GM13977 (cell line): ENCODE results near the gene TMC1.

ENCODE experiments used
- DNase-seq: peaks from one replicate; pipeline ENCODE4 v3.0.0; 2012; ENCODE audit warnings: low spot score
- in situ Hi-C: fragments of 300-500 bp; cut with MboI; formaldehyde crosslinking; loops from one replicate; pipeline ENCODE4 v1.12.0; 2022; ENCODE audit warnings: low sequenced_read_pairs, low pct_unique_long_range_greater_than_20kb, mixed read lengths, inconsistent platforms; ENCODE audit not compliant: unreplicated experiment
- TF ChIP-seq, protein P1 (sequence below): IDR thresholded peaks from 2 replicates; pipeline ENCODE4 v1.5.1; 2012; ENCODE audit warnings: mild to moderate bottlenecking, control low read depth; ENCODE audit not compliant: insufficient read depth; ENCODE audit errors: extremely low read depth, missing control alignments

TMC1 gene

DNA sequence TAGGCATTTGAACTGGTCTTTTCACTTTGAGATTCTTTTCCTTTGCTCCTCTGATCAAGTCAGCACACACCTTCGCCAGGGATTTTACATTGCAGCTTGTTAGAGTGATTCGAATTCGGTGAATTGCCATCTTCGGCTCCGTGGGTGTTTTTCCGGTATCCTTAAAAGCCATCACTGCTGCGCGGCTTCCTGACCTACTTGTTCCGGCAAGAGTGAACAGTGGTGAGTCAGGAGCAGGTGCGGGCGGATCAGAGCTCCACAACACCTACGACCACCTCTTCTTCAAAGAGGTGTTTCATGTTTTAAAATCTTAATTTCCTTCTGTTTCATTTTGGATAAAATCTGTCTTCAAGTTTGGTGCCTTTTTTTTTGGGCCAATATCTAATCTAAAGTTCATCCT lies 134.6 kb downstream of the TMC1 start:
- in situ Hi-C loops: no loop called here
- TF ChIP-seq, protein P1, sequence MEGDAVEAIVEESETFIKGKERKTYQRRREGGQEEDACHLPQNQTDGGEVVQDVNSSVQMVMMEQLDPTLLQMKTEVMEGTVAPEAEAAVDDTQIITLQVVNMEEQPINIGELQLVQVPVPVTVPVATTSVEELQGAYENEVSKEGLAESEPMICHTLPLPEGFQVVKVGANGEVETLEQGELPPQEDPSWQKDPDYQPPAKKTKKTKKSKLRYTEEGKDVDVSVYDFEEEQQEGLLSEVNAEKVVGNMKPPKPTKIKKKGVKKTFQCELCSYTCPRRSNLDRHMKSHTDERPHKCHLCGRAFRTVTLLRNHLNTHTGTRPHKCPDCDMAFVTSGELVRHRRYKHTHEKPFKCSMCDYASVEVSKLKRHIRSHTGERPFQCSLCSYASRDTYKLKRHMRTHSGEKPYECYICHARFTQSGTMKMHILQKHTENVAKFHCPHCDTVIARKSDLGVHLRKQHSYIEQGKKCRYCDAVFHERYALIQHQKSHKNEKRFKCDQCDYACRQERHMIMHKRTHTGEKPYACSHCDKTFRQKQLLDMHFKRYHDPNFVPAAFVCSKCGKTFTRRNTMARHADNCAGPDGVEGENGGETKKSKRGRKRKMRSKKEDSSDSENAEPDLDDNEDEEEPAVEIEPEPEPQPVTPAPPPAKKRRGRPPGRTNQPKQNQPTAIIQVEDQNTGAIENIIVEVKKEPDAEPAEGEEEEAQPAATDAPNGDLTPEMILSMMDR: no peak
- no peak for DNase-seq

DNA sequence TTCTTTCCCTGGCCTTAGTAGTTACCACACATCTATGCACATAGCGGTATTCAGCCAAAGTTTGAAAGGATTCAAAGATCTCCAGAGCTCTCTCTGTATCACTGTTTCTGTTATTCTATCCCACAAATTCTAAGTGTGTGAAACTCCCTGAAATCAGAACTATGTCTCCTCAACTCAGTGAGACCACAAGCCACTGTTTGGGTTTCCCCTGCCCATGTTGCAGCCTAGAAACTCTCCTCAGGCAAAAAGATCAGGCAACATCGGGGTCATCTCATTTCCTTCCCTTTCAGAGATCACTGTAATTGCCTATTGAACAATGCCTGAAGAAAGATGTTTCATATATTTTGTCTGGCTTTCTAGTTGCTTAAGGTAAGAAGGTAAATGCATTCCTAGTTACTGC lies 135.6 kb downstream of the TMC1 start:
- TF ChIP-seq, protein P1: no peak
- no peak for DNase-seq

DNA sequence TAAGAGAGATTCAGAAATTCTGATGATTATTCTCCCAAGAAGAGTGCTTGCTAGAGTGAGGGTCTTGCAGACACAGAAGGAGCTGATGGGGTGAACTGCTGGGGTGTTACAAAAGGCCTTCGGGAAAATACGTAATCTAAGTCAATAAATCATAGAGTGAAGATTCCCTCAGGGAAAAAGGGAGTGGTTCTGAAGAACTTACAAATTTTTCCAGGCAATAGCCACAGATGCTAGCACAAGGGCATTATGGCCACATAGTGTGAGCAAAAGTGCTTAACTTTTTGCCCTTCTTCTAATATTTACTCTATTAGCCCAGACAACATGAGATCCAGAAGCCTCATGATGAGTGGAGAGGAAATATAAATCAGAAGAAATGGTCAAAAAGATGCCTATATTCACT lies 137.3 kb downstream of the TMC1 start:
- DNase-seq: no peak
- TF ChIP-seq, protein P1: no peak
- in situ Hi-C loops: no loop called here

More for the DNA sequence above, 135.6 kb downstream of the TMC1 start:
- in situ Hi-C loops: no loop called here

DNA sequence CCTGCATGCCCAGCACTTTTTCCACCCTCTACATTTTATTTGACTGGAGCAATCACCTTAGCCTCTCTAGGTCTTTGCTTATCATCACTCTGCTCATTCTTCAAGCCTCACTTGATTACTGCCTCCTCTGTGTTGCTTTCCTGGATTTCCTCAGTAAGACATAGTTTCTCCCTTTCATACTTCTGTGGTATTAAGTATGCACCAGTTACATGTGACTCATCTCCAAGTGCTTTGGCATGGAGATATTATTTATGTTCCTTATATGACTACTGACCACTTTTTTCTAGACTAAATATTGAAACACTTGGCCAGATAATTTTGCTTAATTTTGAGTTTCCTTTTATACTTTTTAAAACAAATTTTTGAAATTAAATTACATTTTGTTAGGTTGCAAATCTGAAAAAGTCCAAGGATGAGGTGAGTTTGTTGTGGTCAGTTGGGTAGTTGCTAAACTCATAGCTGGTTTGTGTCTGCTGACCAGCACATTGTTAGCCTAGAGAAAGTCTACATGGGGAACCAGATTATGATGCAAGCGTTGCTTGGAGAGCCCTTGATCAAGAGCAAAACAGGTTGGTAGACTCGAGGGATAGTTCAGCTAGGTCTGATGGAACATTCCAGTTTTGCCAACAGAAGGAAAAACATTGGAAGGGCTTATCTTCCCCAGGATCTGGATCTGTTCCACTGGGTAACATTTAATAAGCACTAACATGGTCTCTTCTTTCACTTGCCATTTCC lies 140.2 kb downstream of the TMC1 start:
- in situ Hi-C loops: no loop called here
- TF ChIP-seq, protein P1: no peak
- no peak for DNase-seq

DNA sequence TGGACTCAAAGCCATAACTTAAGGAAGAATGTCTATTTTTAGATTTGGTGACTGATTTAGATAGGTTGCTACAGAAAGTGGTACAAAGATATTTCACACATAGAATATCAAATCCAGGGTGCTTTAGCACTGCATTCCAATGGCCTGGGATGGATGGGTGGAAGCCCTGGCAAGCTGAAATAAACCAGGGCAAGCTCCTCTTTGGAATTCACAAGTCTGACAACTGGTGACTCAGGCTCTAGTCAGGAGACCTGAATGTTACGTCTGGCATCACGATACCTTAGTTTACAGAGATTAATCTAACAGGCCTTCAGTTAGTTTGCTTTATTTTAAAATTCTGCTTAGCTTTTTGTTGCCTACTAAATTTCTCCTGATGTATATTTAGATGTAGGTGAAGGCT lies 144.0 kb downstream of the TMC1 start:
- in situ Hi-C loops: no loop called here
- no peak for DNase-seq
- TF ChIP-seq, protein P1: no peak

DNA sequence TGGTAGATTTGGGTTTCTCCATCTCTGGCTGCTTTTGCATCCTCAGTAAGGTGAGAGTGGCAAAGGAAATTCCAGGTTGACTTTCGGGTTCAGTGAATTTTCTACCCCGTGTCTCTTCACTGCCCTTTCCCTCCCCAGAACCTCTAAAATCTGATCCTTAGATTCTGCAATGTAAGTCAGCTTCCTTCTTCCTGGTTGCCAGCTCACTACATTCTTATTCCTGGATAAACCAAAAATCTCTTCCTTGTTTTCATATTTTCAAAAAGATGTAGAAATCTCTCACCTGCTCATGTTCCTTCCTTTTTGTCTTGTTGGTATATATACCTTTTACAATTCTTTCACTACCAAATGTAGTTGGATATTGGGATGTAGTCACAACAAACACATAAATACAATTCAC lies 145.8 kb downstream of the TMC1 start:
- DNase-seq: no peak
- TF ChIP-seq, protein P1: no peak
- in situ Hi-C loops: no loop called here
